ENCODE results near the gene MYPOP.

DNA sequence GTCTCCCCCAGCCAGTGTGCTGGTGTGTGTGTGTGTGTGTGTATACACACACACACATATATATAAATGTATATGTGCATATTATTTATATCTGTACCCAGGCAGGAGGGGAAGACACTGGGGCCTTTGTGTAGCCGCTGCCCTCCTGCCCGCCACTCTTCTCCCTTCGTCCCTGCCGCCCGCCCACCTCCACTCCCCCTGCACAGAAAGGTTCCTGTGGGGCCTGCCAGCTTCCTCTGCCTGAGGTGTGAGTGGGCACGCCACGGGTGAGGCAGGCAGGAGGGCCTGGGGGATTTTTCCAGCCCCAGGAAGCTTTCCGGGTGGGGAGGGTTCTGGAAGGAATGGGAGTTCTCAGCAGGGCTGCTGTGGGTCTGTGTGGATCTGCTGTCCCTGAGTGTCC, 23.4 kb downstream of the MYPOP start:
- TF ChIP-seq TOX (CRISPR knock-in tag; IDR thresholded peaks at IDR 0.05; ENCODE audit: borderline replicate concordance) (no peak), ZFP3 (CRISPR knock-in tag; IDR thresholded peaks at IDR 0.05) (no peak), OSR1 (CRISPR knock-in tag; IDR thresholded peaks at IDR 0.05) (no peak), ESRRG (CRISPR knock-in tag; IDR thresholded peaks at IDR 0.05) (no peak)
- TF ChIP-seq, protein P1, sequence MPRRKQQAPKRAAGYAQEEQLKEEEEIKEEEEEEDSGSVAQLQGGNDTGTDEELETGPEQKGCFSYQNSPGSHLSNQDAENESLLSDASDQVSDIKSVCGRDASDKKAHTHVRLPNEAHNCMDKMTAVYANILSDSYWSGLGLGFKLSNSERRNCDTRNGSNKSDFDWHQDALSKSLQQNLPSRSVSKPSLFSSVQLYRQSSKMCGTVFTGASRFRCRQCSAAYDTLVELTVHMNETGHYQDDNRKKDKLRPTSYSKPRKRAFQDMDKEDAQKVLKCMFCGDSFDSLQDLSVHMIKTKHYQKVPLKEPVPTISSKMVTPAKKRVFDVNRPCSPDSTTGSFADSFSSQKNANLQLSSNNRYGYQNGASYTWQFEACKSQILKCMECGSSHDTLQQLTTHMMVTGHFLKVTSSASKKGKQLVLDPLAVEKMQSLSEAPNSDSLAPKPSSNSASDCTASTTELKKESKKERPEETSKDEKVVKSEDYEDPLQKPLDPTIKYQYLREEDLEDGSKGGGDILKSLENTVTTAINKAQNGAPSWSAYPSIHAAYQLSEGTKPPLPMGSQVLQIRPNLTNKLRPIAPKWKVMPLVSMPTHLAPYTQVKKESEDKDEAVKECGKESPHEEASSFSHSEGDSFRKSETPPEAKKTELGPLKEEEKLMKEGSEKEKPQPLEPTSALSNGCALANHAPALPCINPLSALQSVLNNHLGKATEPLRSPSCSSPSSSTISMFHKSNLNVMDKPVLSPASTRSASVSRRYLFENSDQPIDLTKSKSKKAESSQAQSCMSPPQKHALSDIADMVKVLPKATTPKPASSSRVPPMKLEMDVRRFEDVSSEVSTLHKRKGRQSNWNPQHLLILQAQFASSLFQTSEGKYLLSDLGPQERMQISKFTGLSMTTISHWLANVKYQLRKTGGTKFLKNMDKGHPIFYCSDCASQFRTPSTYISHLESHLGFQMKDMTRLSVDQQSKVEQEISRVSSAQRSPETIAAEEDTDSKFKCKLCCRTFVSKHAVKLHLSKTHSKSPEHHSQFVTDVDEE (CRISPR knock-in tag; IDR thresholded peaks at IDR 0.05) = no peak
